Ovary (tissue), 9 donors: ENCODE results near the gene ABHD17A. TPM values are rescaled to one million over a fixed set of nuclear protein-coding genes. Genes with fewer than 3 reads are reported as not detected.

Experiments used
- DNase-seq, 5 donors: peaks; one replicate each; pipeline ENCODE4 v3.0.0-alpha.2; 2019 to 2020
- H3K27ac ChIP-seq, 2 donors: fragments of 200-600 bp; one replicate each; pipeline versions ENCODE4 v1.5.1 to v1.8.0; 2019 to 2022
- H3K27me3 ChIP-seq: fragments of 200-600 bp; one replicate; pipeline ENCODE4 v1.8.0; 2022
- H3K36me3 ChIP-seq: fragments of 200-600 bp; sonication (generic); one replicate; pipeline ENCODE4 v1.5.1; 2019
- H3K4me1 ChIP-seq: one replicate; pipeline ENCODE4 v1.8.1; 2013; ENCODE audit warnings: mild to moderate bottlenecking, moderate library complexity; ENCODE audit not compliant: insufficient read depth
- H3K4me3 ChIP-seq: fragments of 200-600 bp; sonication (generic); one replicate; pipeline ENCODE4 v1.5.1; 2017
- H3K9me3 ChIP-seq, 2 donors: fragments of 200-600 bp in 1 of 2; sonication (generic) in 1 of 2; one replicate each; pipeline versions ENCODE4 v1.5.1 to v1.8.1; 2013 to 2019; ENCODE audit warnings: mild to moderate bottlenecking in 1 of 2, moderate library complexity in 1 of 2
- EP300 ChIP-seq: sonication (generic); formaldehyde crosslinking; IDR thresholded peaks from one replicate; pipeline ENCODE4 v1.6.1; 2017; ENCODE audit warnings: antibody characterized with exemption
- POLR2A ChIP-seq: fragments of 450-650 bp; IDR thresholded peaks from one replicate; pipeline ENCODE4 v1.6.1; 2017; ENCODE audit warnings: antibody characterized with exemption, mild to moderate bottlenecking, moderate library complexity
- WGBS, 3 donors: extraction: QIAGEN DNeasy Blood & Tissue Kit in 1 of 3; methylation state at CpG; one replicate each; pipeline versions ENCODE4 v1.1.5 to v1.1.7; 2013 to 2017; 5-methylcytosine and 5-hydroxymethylcytosine counted together
- intact Hi-C, 4 donors: fragments of 100-400 bp; cut with DNase I; formaldehyde crosslinking; loops; one replicate each; pipeline versions ENCODE4 v1.11.0 to v1.15.1; 2022 to 2023
- polyA plus RNA-seq, 2 donors: library from polyadenylated mRNA; stranded (reverse); fragments of 200-250 nt in 1 of 2; fragments of 350-450 nt in 1 of 2; fragmentation: Illumina TruSeq in 1 of 2; extraction: RNeasy Lipid Tissue Mini Kit (QIAGEN cat#74804) in 1 of 2; gene quantifications; one replicate each; pipeline ENCODE4 v1.2.3, GENCODE V29; 2013 to 2014
- total RNA-seq, 7 donors: library from RNA; depleted of rRNA in 2 of 7; stranded (reverse); fragments of >200 nt in 2 of 7; fragmentation: NEBNext Ultra II Directional in 3 of 7; extraction: Animal tissue kit (Norgen Biotek cat#: 25700) in 3 of 7; gene quantifications; one replicate each; pipeline versions ENCODE4 v1.1.0 to v1.2.4, GENCODE V29; 2016 to 2023
- TF ChIP-seq, protein P1 (sequence below), 3 donors: fragments of 450-650 bp in 2 of 3; fragments of 200-600 bp in 1 of 3; IDR thresholded peaks; one replicate each; pipeline versions ENCODE4 v1.5.1 to v1.8.0; 2016 to 2022; ENCODE audit warnings: antibody characterized with exemption in 3 of 3, mild to moderate bottlenecking in 1 of 3
- donor health status: DM: no; HTN: no; CAD: no; lungs with moderate emphysema.
- donor health status: DM: no; HTN: no; CAD: no.
- donor health status: Bipolar disorder and iron deficiency.
- donor health status: DM: yes; HTN: yes; CAD: no.
- donor health status: DM: no; HTN: no; CAD: no.
- donor health status: DM: yes; HTN: yes; CAD: no.

The ABHD17A gene
- total and polyA plus RNA-seq, 9 donors, result 0.57 to 87.3 (median 65.4) TPM

- peak overlapping the region; percentile 79 for H3K4me3 ChIP-seq
- no peak for DNase-seq
- H3K27ac ChIP-seq, result peak overlapping the region; percentile 41 to 61
- no peaks in the 10 kb centered on the region for H3K27me3 ChIP-seq
- H3K4me1 ChIP-seq, result peaks cover 22% of the 10 kb centered on the region
- no peaks in the 10 kb centered on the region for H3K36me3 ChIP-seq
- TF ChIP-seq, protein P1, sequence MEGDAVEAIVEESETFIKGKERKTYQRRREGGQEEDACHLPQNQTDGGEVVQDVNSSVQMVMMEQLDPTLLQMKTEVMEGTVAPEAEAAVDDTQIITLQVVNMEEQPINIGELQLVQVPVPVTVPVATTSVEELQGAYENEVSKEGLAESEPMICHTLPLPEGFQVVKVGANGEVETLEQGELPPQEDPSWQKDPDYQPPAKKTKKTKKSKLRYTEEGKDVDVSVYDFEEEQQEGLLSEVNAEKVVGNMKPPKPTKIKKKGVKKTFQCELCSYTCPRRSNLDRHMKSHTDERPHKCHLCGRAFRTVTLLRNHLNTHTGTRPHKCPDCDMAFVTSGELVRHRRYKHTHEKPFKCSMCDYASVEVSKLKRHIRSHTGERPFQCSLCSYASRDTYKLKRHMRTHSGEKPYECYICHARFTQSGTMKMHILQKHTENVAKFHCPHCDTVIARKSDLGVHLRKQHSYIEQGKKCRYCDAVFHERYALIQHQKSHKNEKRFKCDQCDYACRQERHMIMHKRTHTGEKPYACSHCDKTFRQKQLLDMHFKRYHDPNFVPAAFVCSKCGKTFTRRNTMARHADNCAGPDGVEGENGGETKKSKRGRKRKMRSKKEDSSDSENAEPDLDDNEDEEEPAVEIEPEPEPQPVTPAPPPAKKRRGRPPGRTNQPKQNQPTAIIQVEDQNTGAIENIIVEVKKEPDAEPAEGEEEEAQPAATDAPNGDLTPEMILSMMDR (IDR thresholded peaks at IDR 0.05), result no peak
- no peak for TF ChIP-seq EP300
- TF ChIP-seq POLR2A, result peak; percentile 25
- intact Hi-C loops, result no loop called here
- WGBS, 3 donors, result 4 to 8% (median 5%) methylated on average over 20 to 21 of the region's 21 CpGs
- no peaks in the 10 kb centered on the region for H3K9me3 ChIP-seq
Measured at GRCh38 chr19:1862068-1862423, 23.2 kb downstream of the ABHD17A start.

- intact Hi-C loops, result no loop called here
- peak overlapping the region; percentile 41 to 61 for H3K27ac ChIP-seq
- WGBS, 3 donors, result 17 to 29% (median 27%) methylated on average over 23 of the region's 23 CpGs
Measured at GRCh38 chr19:1861599-1862031, 23.7 kb downstream of the ABHD17A start.

DNA sequence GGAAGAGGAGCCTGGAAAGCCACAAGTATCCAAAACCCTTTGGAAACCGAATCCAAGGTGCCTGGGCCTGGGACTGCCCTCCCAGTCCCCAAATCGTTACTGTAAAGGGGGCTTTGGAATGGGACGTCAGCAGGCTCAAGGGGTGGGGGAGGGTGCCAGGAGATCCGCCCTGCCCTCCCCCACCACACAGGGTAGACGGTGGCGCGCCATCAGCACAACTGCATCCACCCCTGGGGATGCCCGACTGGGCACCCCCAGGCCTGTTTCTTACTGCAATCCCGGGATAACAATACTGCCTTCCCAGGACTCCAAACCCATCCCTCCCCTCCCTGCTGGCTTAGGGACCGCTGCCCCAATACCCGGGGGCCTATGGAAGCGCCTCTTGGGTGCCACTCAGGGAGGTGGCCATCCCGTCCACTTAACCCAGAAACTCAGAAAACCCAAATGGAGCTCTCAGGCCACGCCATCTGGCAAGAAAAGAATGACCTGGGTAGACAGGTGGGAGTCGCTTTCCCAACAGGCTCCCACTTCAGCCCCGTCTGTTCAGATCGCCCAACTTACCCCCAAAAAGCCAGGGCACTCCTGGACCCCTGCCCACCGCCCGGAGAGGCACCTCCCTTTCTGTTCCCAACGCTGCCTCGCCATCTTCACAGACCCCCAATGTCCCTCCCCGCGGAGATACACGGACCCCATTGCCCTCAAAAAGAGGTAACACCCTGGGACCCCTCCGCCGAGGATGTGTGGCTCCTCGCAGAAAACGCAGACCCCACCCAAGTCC, 24.3 kb downstream of the ABHD17A start:
- Histone ChIP-seq H3K4me3 (no peak overlapping the region), H3K27me3 (no peaks in the 10 kb centered on the region), H3K36me3 (no peaks in the 10 kb centered on the region), H3K4me1 (peaks cover 29% of the 10 kb centered on the region), H3K27ac (no peak overlapping the region), H3K9me3 (no peaks in the 10 kb centered on the region)
- intact Hi-C loops, result no loop called here
- peak in 3 of 5 donors; percentile 57 to 67 (median 64) for DNase-seq
- TF ChIP-seq EP300, result no peak
- TF ChIP-seq POLR2A, result no peak
- TF ChIP-seq, protein P1 (IDR thresholded peaks at IDR 0.05), result no peak
- 51 to 62% (median 60%) methylated on average over 28 of the region's 28 CpGs for WGBS, 3 donors

More at GRCh38 chr19:1861599-1862031, 23.7 kb downstream of the ABHD17A start:
- Histone ChIP-seq H3K27me3 (no peaks in the 10 kb centered on the region), H3K9me3 (no peaks in the 10 kb centered on the region), H3K4me1 (peaks cover 23% of the 10 kb centered on the region), H3K4me3 (no peak overlapping the region), H3K36me3 (no peaks in the 10 kb centered on the region)
- peak in 2 of 5 donors; percentile 44 to 57 for DNase-seq
- TF ChIP-seq EP300, result no peak
- TF ChIP-seq, protein P1 (IDR thresholded peaks at IDR 0.05), result no peak

DNA sequence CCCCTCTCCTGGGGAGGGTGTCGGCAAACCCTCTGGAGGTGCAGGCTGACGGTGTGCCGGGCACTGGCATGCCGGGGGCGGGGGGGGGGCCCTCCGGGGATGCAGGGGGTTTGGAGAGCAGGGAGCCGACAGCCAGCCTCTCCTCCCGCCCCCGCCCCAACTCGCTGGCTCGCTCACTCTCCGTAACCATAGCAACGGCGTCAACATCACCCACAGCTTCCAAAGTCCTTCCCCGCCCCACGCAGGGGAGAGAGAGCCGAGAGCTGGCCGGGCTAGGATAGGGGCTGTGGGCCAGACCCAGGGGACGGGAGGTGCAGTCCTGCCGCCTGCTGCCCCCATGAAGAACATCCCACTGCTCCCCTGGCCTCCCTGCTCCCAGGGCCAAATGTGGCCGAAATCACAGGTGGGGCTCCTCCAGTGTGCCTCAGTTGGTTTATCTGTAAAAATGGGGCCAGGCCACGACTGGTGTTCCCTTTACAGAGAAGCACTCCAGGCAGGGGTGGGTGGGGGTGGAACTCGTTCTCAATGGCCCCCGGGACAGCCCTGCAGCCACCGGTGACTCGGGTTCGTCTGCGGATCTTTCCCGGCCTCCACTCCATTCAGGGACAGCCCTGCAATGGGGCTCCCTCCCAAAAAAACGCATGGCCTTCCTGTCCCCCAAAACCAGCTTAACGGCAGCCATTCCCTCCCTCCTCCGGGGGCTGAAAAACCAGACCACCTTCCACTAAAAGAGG, 25.1 kb downstream of the ABHD17A start:
- Histone ChIP-seq H3K9me3 (no peaks in the 10 kb centered on the region), H3K4me1 (peaks cover 31% of the 10 kb centered on the region), H3K4me3 (no peak overlapping the region), H3K27me3 (no peaks in the 10 kb centered on the region), H3K27ac (peak overlapping the region in 1 of 2 donors; percentile 27), H3K36me3 (no peaks in the 10 kb centered on the region)
- WGBS, 3 donors, result 11 to 27% (median 17%) methylated on average over 14 to 32 of the region's 32 CpGs
- TF ChIP-seq POLR2A (peak; percentile 13), EP300 (no peak)
- intact Hi-C loops, result no loop called here
- DNase-seq, result peak; percentile 78 to 86 (median 82)
